Heart left ventricle (tissue), 16 donors: ENCODE measurements around the gene NDUFAF3. TPM values are rescaled to one million over a fixed set of nuclear protein-coding genes. Genes with fewer than 3 reads are reported as not detected.

Experiments
- ATAC-seq, 4 donors: fragments of 200-7000 bp; cut with Tn5 transposase; one replicate each; pipeline ENCODE4 v1.9.1; 2020 to 2022; ENCODE audit warnings: moderate library complexity in 4 of 4, mild to moderate bottlenecking in 3 of 4, moderate number of reproducible peaks in 1 of 4
- DNase-seq, 5 donors: peaks; one replicate each; pipeline ENCODE4 v3.0.0-alpha.2; 2020
- H3K27ac ChIP-seq, 12 donors: fragments of 200-600 bp; sonication (generic) in 4 of 12; one replicate each; pipeline versions ENCODE4 v1.5.0 to v1.8.0; 2016 to 2022; ENCODE audit warnings: mild to moderate bottlenecking in 2 of 12
- H3K27me3 ChIP-seq, 9 donors: fragments of 200-600 bp; sonication (generic) in 2 of 9; one replicate each; pipeline versions ENCODE4 v1.5.1 to v1.8.0; 2016 to 2022; ENCODE audit warnings: mild to moderate bottlenecking in 3 of 9
- H3K36me3 ChIP-seq, 9 donors: fragments of 200-600 bp; sonication (generic) in 2 of 9; one replicate each; pipeline versions ENCODE4 v1.5.0 to v1.8.0; 2018 to 2022; ENCODE audit warnings: mild to moderate bottlenecking in 2 of 9
- H3K4me1 ChIP-seq, 12 donors: fragments of 200-600 bp; sonication (generic) in 4 of 12; one replicate each; pipeline versions ENCODE4 v1.5.0 to v1.8.0; 2016 to 2022; ENCODE audit warnings: mild to moderate bottlenecking in 3 of 12
- H3K4me3 ChIP-seq, 12 donors: fragments of 200-600 bp; sonication (generic) in 4 of 12; one replicate each; pipeline versions ENCODE4 v1.5.0 to v1.8.0; 2017 to 2022; ENCODE audit warnings: mild to moderate bottlenecking in 9 of 12, moderate library complexity in 4 of 12
- H3K9me3 ChIP-seq, 12 donors: fragments of 200-600 bp; sonication (generic) in 4 of 12; one replicate each; pipeline versions ENCODE4 v1.5.0 to v1.8.0; 2016 to 2022; ENCODE audit warnings: mild to moderate bottlenecking in 1 of 12
- CTCF ChIP-seq, 12 donors: fragments of 200-600 bp; sonication (generic) in 4 of 12; IDR thresholded peaks; one replicate each; pipeline versions ENCODE4 v1.5.0 to v1.8.0; 2018 to 2022; ENCODE audit warnings: antibody characterized with exemption in 12 of 12, mild to moderate bottlenecking in 5 of 12
- POLR2A ChIP-seq, 2 donors: fragments of 450-650 bp; IDR thresholded peaks; one replicate each; pipeline ENCODE4 v1.6.1; 2017; ENCODE audit warnings: antibody characterized with exemption in 2 of 2, mild to moderate bottlenecking in 2 of 2, moderate library complexity in 2 of 2
- WGBS, 4 donors: extraction: QIAGEN DNeasy Blood & Tissue Kit in 2 of 4; methylation state at CpG; one replicate each; pipeline versions ENCODE4 v1.1.5 to v1.1.7; 2013 to 2018; 5-methylcytosine and 5-hydroxymethylcytosine counted together
- intact Hi-C, 10 donors: fragments of 100-400 bp; cut with DNase I; formaldehyde crosslinking; loops; one replicate each; pipeline versions ENCODE4 v1.11.1 to v1.14.2; 2022
- microRNA counts, 2 donors: library from miRNA; unstranded; fragments of <30 nt; microRNA quantifications; one replicate each; lab custom pipeline; 2016
- microRNA-seq, 4 donors: library from miRNA; unstranded; fragments of <30 nt; microRNA quantifications; one replicate each; pipeline versions ENCODE4 to v1.2.0, GENCODE V29; 2017 to 2020
- polyA plus RNA-seq, 2 donors: library from polyadenylated mRNA; stranded (reverse); fragments of 200-250 nt; gene quantifications; one replicate each; pipeline ENCODE4 v1.2.3, GENCODE V29; 2013
- total RNA-seq, 9 donors: library from RNA; depleted of rRNA in 2 of 9; stranded (reverse); fragments of >200 nt in 2 of 9; fragmentation: NEBNext Ultra II Directional in 3 of 9; extraction: Animal tissue kit (Norgen Biotek cat#: 25700) in 3 of 9; gene quantifications; one replicate each; pipeline versions ENCODE4 v1.1.0 to v1.2.4, GENCODE V29; 2016 to 2023
- donor health status: ischemic (EF 13 %, LVEDD 7.1; RV severe dilation, severe dysfunction).
- donor health status: healthy with polysubstance abuse.
- donor health status: DM: no; HTN: yes; CAD: no.
- donor health status: DM: no; HTN: no; CAD: no.
- donor health status: ischemic (EF 25% LVEDD 6.9; RV normal size, moderate dysfunction).
- donor health status: ischemic (EF 25% LVEDD 5.7; RV mildly dilated, moderate dysfunction).
- donor health status: healthy.
- donor health status: DM: yes; HTN: yes; CAD: no.
- donor health status: ischemic (EF 35%, LVEDD 5.7; RV mildly dilated, moderate dysfunction).
- donor health status: nonischemic (EF 11% LVEDD 7.7; RV severe dilation, severe dysfunction).
- donor health status: DM: yes; HTN: yes; CAD: no.
- donor health status: PGD.
- donor health status: ischemic (EF 29% LVEDD 5.4; RV normal size, mild dysfunction).
- donor health status: nonischemic (EF 23%, LVEDD 6.1; RV moderate dilation, normal function).

Gene NDUFAF3
- total and polyA plus RNA-seq, 11 donors, result 119 to 308 (median 160) TPM

GRCh38 chr3:49057268-49057667 lies 35.3 kb downstream of the NDUFAF3 start:
- peak in 2 of 4 donors; percentile 24 to 30 for ATAC-seq

GRCh38 chr3:49058011-49058410 lies 36.1 kb downstream of the NDUFAF3 start:
- WGBS, 4 donors, result 71 to 90% (median 78%) methylated on average over 7 of the region's 7 CpGs
- ATAC-seq, result no peak
- no peak for TF ChIP-seq CTCF (IDR thresholded peaks at IDR 0.05)
- no peak for TF ChIP-seq POLR2A (IDR thresholded peaks at IDR 0.05)
- DNase-seq, result no peak
- no peak overlapping the region for H3K4me3 ChIP-seq
- H3K9me3 ChIP-seq, result no peaks in the 10 kb centered on the region
- intact Hi-C loops, result no loop called here
- peaks cover 3 to 94% (median 76%) of the 10 kb centered on the region in 9 donors for H3K36me3 ChIP-seq
- no peak overlapping the region for H3K27ac ChIP-seq
- H3K4me1 ChIP-seq, result no peaks in the 10 kb centered on the region
- H3K27me3 ChIP-seq, result no peaks in the 10 kb centered on the region

More at GRCh38 chr3:49057268-49057667, 35.3 kb downstream of the NDUFAF3 start:
- TF ChIP-seq POLR2A (IDR thresholded peaks at IDR 0.05) (no peak), CTCF (IDR thresholded peaks at IDR 0.05) (no peak)
- Histone ChIP-seq H3K4me3 (no peak overlapping the region), H3K4me1 (no peaks in the 10 kb centered on the region), H3K27ac (no peak overlapping the region), H3K9me3 (no peaks in the 10 kb centered on the region), H3K36me3 (peaks cover 3 to 94% (median 76%) of the 10 kb centered on the region in 9 donors), H3K27me3 (no peaks in the 10 kb centered on the region)
- no peak for DNase-seq
- 91 to 95% (median 95%) methylated on average over 5 to 10 of the region's 10 CpGs for WGBS, 4 donors
- intact Hi-C loops, result no loop called here

MicroRNA genes within 50 kb of the gene (microRNA counts, 767-probe panel; counts per million panel counts)
- 5,017 to 5,181 counts per million in 2 donors for microRNA hsa-miR-191-5p (lab: Ali Mortazavi, UCI)
- microRNA hsa-miR-425-5p (lab: Ali Mortazavi, UCI), result 71.6 to 573 counts per million in 2 donors

Small RNA genes within 50 kb of the gene (microRNA-seq; reads per million reads assigned to microRNA genes)
- gene MIR191 (2,538 to 8,988 (median 5,805) reads per million in 4 donors), gene MIR425 (810 to 1,044 (median 895) reads per million in 4 donors)

Other genes starting within 250 kb of the NDUFAF3 start
- gene PRKAR2A, start 174.2 kb upstream of the NDUFAF3 start, total RNA-seq, result 10 to 100 TPM; 33.2 to 71.6 (median 44.9) TPM
- gene PRKAR2A, start 174.2 kb upstream of the NDUFAF3 start, polyA plus RNA-seq, result 10 to 100 TPM; 10.6 to 35.8 TPM
- 100 to 1,000 TPM in 2 of 9 donors, 10 to 100 TPM in 7; 44.6 to 176 (median 69.5) TPM for gene SLC25A20, start 123.2 kb upstream of the NDUFAF3 start, total RNA-seq
- 10 to 100 TPM; 50.5 to 65.7 TPM for gene SLC25A20, start 123.2 kb upstream of the NDUFAF3 start, polyA plus RNA-seq
- gene ARIH2, start 103.3 kb upstream of the NDUFAF3 start, total RNA-seq, result 100 to 1,000 TPM in 8 of 9 donors, 10 to 100 TPM in 1; 87.7 to 223 (median 126) TPM
- gene ARIH2, start 103.3 kb upstream of the NDUFAF3 start, polyA plus RNA-seq, result 10 to 100 TPM; 77.6 to 79.3 TPM
- 10 to 100 TPM; 22.1 to 42.7 (median 34.0) TPM for gene P4HTM, start 31.9 kb upstream of the NDUFAF3 start, total RNA-seq
- 10 to 100 TPM; 19.0 to 27.0 TPM for gene P4HTM, start 31.9 kb upstream of the NDUFAF3 start, polyA plus RNA-seq
- gene WDR6, start 14.7 kb upstream of the NDUFAF3 start, total RNA-seq, result 10 to 100 TPM; 56.2 to 91.2 (median 80.7) TPM
- 10 to 100 TPM; 68.9 to 73.6 TPM for gene WDR6, start 14.7 kb upstream of the NDUFAF3 start, polyA plus RNA-seq
- gene DALRD3, start 3.5 kb upstream of the NDUFAF3 start, total RNA-seq, result 10 to 100 TPM in 8 of 9 donors, 1 to 10 TPM in 1; 8.1 to 24.7 (median 14.9) TPM
- gene DALRD3, start 3.5 kb upstream of the NDUFAF3 start, polyA plus RNA-seq, result 10 to 100 TPM in 1 of 2 donors, 1 to 10 TPM in 1; 6.8 to 13.3 TPM
- gene IMPDH2, start 7.3 kb downstream of the NDUFAF3 start, total RNA-seq, result 10 to 100 TPM; 43.9 to 87.8 (median 55.4) TPM
- gene IMPDH2, start 7.3 kb downstream of the NDUFAF3 start, polyA plus RNA-seq, result 100 to 1,000 TPM in 1 of 2 donors, 10 to 100 TPM in 1; 35.9 to 116 TPM
- 10 to 100 TPM; 44.6 to 91.6 (median 55.5) TPM for gene QRICH1, start 72.0 kb downstream of the NDUFAF3 start, total RNA-seq
- gene QRICH1, start 72.0 kb downstream of the NDUFAF3 start, polyA plus RNA-seq, result 10 to 100 TPM; 20.0 to 31.2 TPM
- 100 to 1,000 TPM; 145 to 221 (median 194) TPM for gene QARS1, start 82.6 kb downstream of the NDUFAF3 start, total RNA-seq
- 100 to 1,000 TPM; 177 to 197 TPM for gene QARS1, start 82.6 kb downstream of the NDUFAF3 start, polyA plus RNA-seq
- gene USP19, start 98.7 kb downstream of the NDUFAF3 start, total RNA-seq, result 10 to 100 TPM; 47.9 to 90.3 (median 63.1) TPM
- 10 to 100 TPM; 19.2 to 34.7 TPM for gene USP19, start 98.7 kb downstream of the NDUFAF3 start, polyA plus RNA-seq
- gene LAMB2, start 110.9 kb downstream of the NDUFAF3 start, total RNA-seq, result 1,000 to 10,000 TPM in 2 of 9 donors, 100 to 1,000 TPM in 7; 488 to 1,265 (median 769) TPM
- gene LAMB2, start 110.9 kb downstream of the NDUFAF3 start, polyA plus RNA-seq, result 100 to 1,000 TPM; 290 to 836 TPM
- 10 to 100 TPM in 7 of 9 donors, 1 to 10 TPM in 2; 9.7 to 24.0 (median 14.6) TPM for gene CCDC71, start 144.2 kb downstream of the NDUFAF3 start, total RNA-seq
- 10 to 100 TPM in 1 of 2 donors, 1 to 10 TPM in 1; 9.8 to 17.7 TPM for gene CCDC71, start 144.2 kb downstream of the NDUFAF3 start, polyA plus RNA-seq
- gene KLHDC8B, start 149.5 kb downstream of the NDUFAF3 start, total RNA-seq, result 100 to 1,000 TPM in 7 of 9 donors, 10 to 100 TPM in 2; 96.9 to 138 (median 112) TPM
- gene KLHDC8B, start 149.5 kb downstream of the NDUFAF3 start, polyA plus RNA-seq, result 100 to 1,000 TPM in 1 of 2 donors, 10 to 100 TPM in 1; 66.3 to 134 TPM